ENCODE data around the gene SKIDA1. TPM values are rescaled to one million over a fixed set of nuclear protein-coding genes. Genes with fewer than 3 reads are reported as not detected.

Gene SKIDA1
- total and polyA plus RNA-seq, 11 donors = 0.61 to 5.4 (median 3.1) TPM

GRCh38 chr10:21464134-21464533 lies 61.3 kb downstream of the SKIDA1 start:
- Histone ChIP-seq H3K27ac (no peak overlapping the region), H3K4me1 (no peaks in the 10 kb centered on the region), H3K27me3 (no peaks in the 10 kb centered on the region), H3K36me3 (no peaks in the 10 kb centered on the region), H3K4me3 (no peak overlapping the region), H3K9me3 (no peaks in the 10 kb centered on the region)
- ATAC-seq (no peak), DNase-seq (no peak)
- TF ChIP-seq CTCF (IDR thresholded peaks at IDR 0.05) (no peak), POLR2A (IDR thresholded peaks at IDR 0.05) (no peak)
- intact Hi-C loops (cut with DNase I) = loop anchor here in 1 of 10 donors (2.0 kb wide), 1 partner anchor 23 kb away; no protein-coding TSS in a partner anchor
- WGBS, 4 donors = 92 to 93% (median 93%) methylated on average over 7 of the region's 7 CpGs

MicroRNA genes within 50 kb of the gene (microRNA counts, 767-probe panel; counts per million panel counts)
- microRNA hsa-miR-1915-3p = 1,023 to 1,280 counts per million in 2 donors

Small RNA genes within 50 kb of the gene (microRNA-seq; reads per million reads assigned to microRNA genes)
- gene MIR1915 = 0 to 0.77 (median 0.10) reads per million in 4 donors

Other genes with a start within 250 kb of the SKIDA1 start
- 10 to 100 TPM; 17.1 to 30.7 (median 25.2) TPM for gene MLLT10, start 8.6 kb upstream of the SKIDA1 start, total RNA-seq
- gene MLLT10, start 8.6 kb upstream of the SKIDA1 start, polyA plus RNA-seq = 10 to 100 TPM; 16.0 to 30.3 TPM